Muscle of leg (tissue), 11 donors: ENCODE data around the gene CLEC4M. TPM values are rescaled to one million over a fixed set of nuclear protein-coding genes. Genes with fewer than 3 reads are reported as not detected.
"Not testable (repeated sequence)": the region's sequence is repeated elsewhere in the genome, so short reads cannot be mapped to it uniquely, and the experiment has no call there.

Experiments used
- DNase-seq: peaks from one replicate; pipeline ENCODE4 v3.0.0; 2013
- H3K27ac ChIP-seq: one replicate; pipeline ENCODE4 v1.5.1; 2013; ENCODE audit warnings: mild to moderate bottlenecking, low read length, control low read depth
- H3K27me3 ChIP-seq: one replicate; pipeline ENCODE4 v1.6.1; 2013; ENCODE audit warnings: low read length; ENCODE audit not compliant: control insufficient read depth, insufficient read depth
- H3K36me3 ChIP-seq: one replicate; pipeline ENCODE4 v1.6.1; 2013; ENCODE audit warnings: low read length; ENCODE audit not compliant: control insufficient read depth, insufficient read depth
- H3K4me1 ChIP-seq: one replicate; pipeline ENCODE4 v1.6.1; 2013; ENCODE audit warnings: low read length; ENCODE audit not compliant: control insufficient read depth, insufficient read depth
- H3K4me3 ChIP-seq: one replicate; pipeline ENCODE4 v1.5.1; 2013; ENCODE audit warnings: low read length, control low read depth
- H3K9me3 ChIP-seq: replicated peaks from 2 replicates; pipeline ENCODE4 v1.6.1; 2013; ENCODE audit warnings: low read depth, low read length; ENCODE audit not compliant: control insufficient read depth
- WGBS: methylation state at CpG from one replicate; pipeline ENCODE4 v1.1.5; 2013; ENCODE audit warnings: missing lambda C conversion rate; ENCODE audit not compliant: insufficient coverage; 5-methylcytosine and 5-hydroxymethylcytosine counted together
- polyA plus RNA-seq, 8 donors: library from polyadenylated mRNA; unstranded; fragments of 120-200 nt; gene quantifications; one replicate each; pipeline versions ENCODE4 v1.2.1 to v1.2.3, GENCODE V29; 2013; ENCODE audit warnings: inconsistent platforms in 1 of 8, low replicate concordance in 1 of 8; ENCODE audit not compliant: insufficient read length in 8 of 8, insufficient read depth in 1 of 8
- total RNA-seq: library from RNA; stranded (reverse); fragments of 120-200 nt; gene quantifications from one replicate; pipeline ENCODE4 v1.2.4, GENCODE V29; 2013

Gene CLEC4M
- total and polyA plus RNA-seq, 9 donors, result 0.12 TPM; not detected in 8

GRCh38 chr19:7793493-7793892, 30.4 kb downstream of the CLEC4M start:
- H3K9me3 ChIP-seq, result no peaks in the 10 kb centered on the region
- no peak overlapping the region for H3K4me3 ChIP-seq
- H3K36me3 ChIP-seq, result no peaks in the 10 kb centered on the region
- H3K4me1 ChIP-seq, result no peaks in the 10 kb centered on the region
- no peak overlapping the region for H3K27ac ChIP-seq
- DNase-seq, result no peak
- H3K27me3 ChIP-seq, result peaks cover 33% of the 10 kb centered on the region
- WGBS, result 74% methylated on average over 3 of the region's 3 CpGs

GRCh38 chr19:7795555-7796161, 32.6 kb downstream of the CLEC4M start:
- H3K4me1 ChIP-seq, result peaks cover 5% of the 10 kb centered on the region
- no peak for DNase-seq
- no peak overlapping the region for H3K27ac ChIP-seq
- WGBS, result 71% methylated on average over 2 of the region's 8 CpGs
- H3K36me3 ChIP-seq, result no peaks in the 10 kb centered on the region
- H3K9me3 ChIP-seq, result no peaks in the 10 kb centered on the region
- peaks cover 24% of the 10 kb centered on the region for H3K27me3 ChIP-seq
- H3K4me3 ChIP-seq, result no peak overlapping the region

- Histone ChIP-seq H3K9me3 (peaks cover 2% of the 10 kb centered on the region), H3K27ac (no peak overlapping the region), H3K4me1 (peaks cover 5% of the 10 kb centered on the region), H3K27me3 (peaks cover 32% of the 10 kb centered on the region), H3K4me3 (no peak overlapping the region), H3K36me3 (no peaks in the 10 kb centered on the region)
- peak; percentile 85 for DNase-seq
- WGBS, result 2% methylated on average over 15 of the region's 34 CpGs
Observed at GRCh38 chr19:7799640-7800355, 36.8 kb downstream of the CLEC4M start.

- no peak for DNase-seq
- H3K4me3 ChIP-seq, result no peak overlapping the region
- peaks cover 34% of the 10 kb centered on the region for H3K27me3 ChIP-seq
- H3K4me1 ChIP-seq, result peaks cover 5% of the 10 kb centered on the region
- WGBS, result 61% methylated on average over 14 of the region's 17 CpGs
- no peaks in the 10 kb centered on the region for H3K36me3 ChIP-seq
- no peak overlapping the region for H3K27ac ChIP-seq
- peaks cover 2% of the 10 kb centered on the region for H3K9me3 ChIP-seq
Observed at GRCh38 chr19:7801020-7801570, 38.1 kb downstream of the CLEC4M start.

GRCh38 chr19:7806234-7806633, 43.2 kb downstream of the CLEC4M start:
- 86% methylated on average over 2 of the region's 3 CpGs for WGBS
- H3K27me3 ChIP-seq, result peaks cover 7% of the 10 kb centered on the region
- no peak overlapping the region for H3K4me3 ChIP-seq
- peaks cover 4% of the 10 kb centered on the region for H3K9me3 ChIP-seq
- no peak for DNase-seq
- no peak overlapping the region for H3K27ac ChIP-seq
- no peaks in the 10 kb centered on the region for H3K4me1 ChIP-seq
- no peaks in the 10 kb centered on the region for H3K36me3 ChIP-seq

GRCh38 chr19:7806876-7807275, 43.8 kb downstream of the CLEC4M start:
- peaks cover 4% of the 10 kb centered on the region for H3K9me3 ChIP-seq
- peaks cover 6% of the 10 kb centered on the region for H3K27me3 ChIP-seq
- H3K4me3 ChIP-seq, result no peak overlapping the region
- no peak for DNase-seq
- 83% methylated on average over 9 of the region's 9 CpGs for whole genome bisulfite sequencing
- no peaks in the 10 kb centered on the region for H3K36me3 ChIP-seq
- no peaks in the 10 kb centered on the region for H3K4me1 ChIP-seq
- H3K27ac ChIP-seq, result no peak overlapping the region

GRCh38 chr19:7808108-7808507, 45.1 kb downstream of the CLEC4M start:
- Histone ChIP-seq H3K27me3 (peaks cover 6% of the 10 kb centered on the region), H3K36me3 (no peaks in the 10 kb centered on the region), H3K4me1 (no peaks in the 10 kb centered on the region), H3K4me3 (no peak overlapping the region), H3K9me3 (peaks cover 10% of the 10 kb centered on the region), H3K27ac (no peak overlapping the region)
- no peak for DNase-seq
- no CpG with 5 or more reads among the region's 5 CpGs for WGBS

GRCh38 chr19:7811989-7812388, 48.9 kb downstream of the CLEC4M start:
- no peaks in the 10 kb centered on the region for H3K4me1 ChIP-seq
- no peak overlapping the region for H3K4me3 ChIP-seq
- no peaks in the 10 kb centered on the region for H3K36me3 ChIP-seq
- no peak for DNase-seq
- H3K9me3 ChIP-seq, result peaks cover 10% of the 10 kb centered on the region
- peaks cover 4% of the 10 kb centered on the region for H3K27me3 ChIP-seq
- no CpG with 5 or more reads among the region's 2 CpGs for WGBS
- H3K27ac ChIP-seq, result no peak overlapping the region

- H3K4me1 ChIP-seq, result no peaks in the 10 kb centered on the region
- H3K27ac ChIP-seq, result no peak overlapping the region
- no peak overlapping the region for H3K4me3 ChIP-seq
- H3K36me3 ChIP-seq, result no peaks in the 10 kb centered on the region
- no peak for DNase-seq
- peaks cover 13% of the 10 kb centered on the region for H3K9me3 ChIP-seq
- WGBS, result 57% methylated on average over 9 of the region's 10 CpGs
- peaks cover 4% of the 10 kb centered on the region for H3K27me3 ChIP-seq
Observed at GRCh38 chr19:7815325-7815724, 52.3 kb downstream of the CLEC4M start.

GRCh38 chr19:7816040-7816439, 53.0 kb downstream of the CLEC4M start:
- H3K4me3 ChIP-seq, H3K9me3 ChIP-seq, H3K27me3 ChIP-seq, H3K4me1 ChIP-seq, H3K36me3 ChIP-seq, DNase-seq, H3K27ac ChIP-seq: not testable (repeated sequence)
- no CpG with 5 or more reads among the region's 3 CpGs for WGBS
